ENCODE data around the gene SIGLEC15.

- TF ChIP-seq CTCF (IDR thresholded peaks at IDR 0.05; ENCODE audit: low read depth, low read length, missing input control): no peak
- TF ChIP-seq EGR1 (IDR thresholded peaks at IDR 0.05; ENCODE audit: low read depth in 2 of 2): no peak
- no peak for TF ChIP-seq ZBTB33 (IDR thresholded peaks at IDR 0.05)
- no peak for TF ChIP-seq REST (IDR thresholded peaks at IDR 0.05)
- no peak for TF ChIP-seq GABPA (IDR thresholded peaks at IDR 0.05 in 1 of 2, conservative IDR thresholded peaks at IDR 0.05 in 1 of 2)
- TF ChIP-seq FOXA1 (IDR thresholded peaks at IDR 0.05): no peak
- TF ChIP-seq TAF1 (conservative IDR thresholded peaks at IDR 0.05): no peak
- TF ChIP-seq YY1 (IDR thresholded peaks at IDR 0.05): no peak
These were observed 32.8 kb upstream of the SIGLEC15 start for GRCh38 chr18:45792506-45793263.

All from liver (tissue), 3 donors.